HL-60/S4 treated with phorbol 12-myristate 13-acetate at 8.2 ng/mL for 4 days and 3 days (cell line): ENCODE data around the gene FMO5.
"Not testable (repeated sequence)": the region's sequence is repeated elsewhere in the genome, so short reads cannot be mapped to it uniquely, and the experiment has no call there.

Experiments
- in situ Hi-C: fragments of 300-500 bp; cut with MboI; formaldehyde crosslinking; loops from 2 replicates; pipeline ENCODE4 v1.15.0; 2022; ENCODE audit warnings: low sequenced_read_pairs

The FMO5 gene

GRCh38 chr1:147157116-147157515 is 68.0 kb downstream of the FMO5 start:
- in situ Hi-C loops, result not testable (repeated sequence)

GRCh38 chr1:147156642-147157041 is 68.5 kb downstream of the FMO5 start:
- in situ Hi-C loops, result no loop called here

GRCh38 chr1:147152772-147153171 is 72.4 kb downstream of the FMO5 start:
- in situ Hi-C loops, result no loop called here

GRCh38 chr1:147151244-147151643 is 73.9 kb downstream of the FMO5 start:
- in situ Hi-C loops, result no loop called here

GRCh38 chr1:147142886-147143285 is 82.3 kb downstream of the FMO5 start:
- in situ Hi-C loops, result no loop called here
